ENCODE data around the gene MAGEB2. TPM values are rescaled to one million over a fixed set of nuclear protein-coding genes. Genes with fewer than 3 reads are reported as not detected.

The MAGEB2 gene
- total RNA-seq, 1 donor from 2014 or later: not detected

Other genes starting within 250 kb of the MAGEB2 start
- gene MAGEB3, start 15.1 kb downstream of the MAGEB2 start, total RNA-seq: not detected in 2 replicates
- not detected in 2 replicates for gene MAGEB4, start 26.4 kb downstream of the MAGEB2 start, total RNA-seq
- gene MAGEB1, start 31.6 kb downstream of the MAGEB2 start, total RNA-seq: not detected in 2 replicates
- not detected in 2 replicates for gene NR0B1, start 93.8 kb downstream of the MAGEB2 start, total RNA-seq